Fibroblast of peridontal ligament (primary cell): ENCODE measurements around the gene TMIGD2.
A peak's percentile ranks its signal among the peaks of the same experiment; 100 is the strongest.
"Not testable (repeated sequence)": the region's sequence is repeated elsewhere in the genome, so short reads cannot be mapped to it uniquely, and the experiment has no call there.

Experiments used
- DNase-seq: peaks from one replicate; pipeline ENCODE4 v3.0.0-alpha.2; 2010; ENCODE audit errors: extremely low read depth

TMIGD2 gene, protein sequence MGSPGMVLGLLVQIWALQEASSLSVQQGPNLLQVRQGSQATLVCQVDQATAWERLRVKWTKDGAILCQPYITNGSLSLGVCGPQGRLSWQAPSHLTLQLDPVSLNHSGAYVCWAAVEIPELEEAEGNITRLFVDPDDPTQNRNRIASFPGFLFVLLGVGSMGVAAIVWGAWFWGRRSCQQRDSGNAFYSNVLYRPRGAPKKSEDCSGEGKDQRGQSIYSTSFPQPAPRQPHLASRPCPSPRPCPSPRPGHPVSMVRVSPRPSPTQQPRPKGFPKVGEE

DNA sequence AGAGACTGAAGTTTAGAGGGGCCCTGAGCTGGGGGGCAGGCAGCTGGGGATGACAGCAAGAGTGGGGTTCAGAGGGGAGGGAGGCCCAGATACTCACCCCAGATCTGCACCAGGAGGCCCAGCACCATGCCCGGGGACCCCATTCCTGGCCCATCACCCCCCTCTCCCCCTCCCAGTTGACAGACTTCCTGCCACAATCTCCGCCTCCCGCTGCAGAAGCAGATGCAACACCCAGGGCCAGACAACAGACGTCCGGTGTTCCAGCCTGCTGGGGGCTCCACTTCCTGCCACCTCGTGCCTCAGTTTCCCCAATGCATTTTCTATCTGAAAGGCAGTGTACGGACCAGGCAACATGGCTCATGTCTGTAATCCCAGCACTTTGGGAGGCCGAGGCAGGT is at the start of gene TMIGD2:
TMIGD2 (minus strand) TSS at position 147 of the 398 bp plus-strand sequence; CDS start at position 143, 4 bp downstream.
- DNase-seq, result no peak

DNA sequence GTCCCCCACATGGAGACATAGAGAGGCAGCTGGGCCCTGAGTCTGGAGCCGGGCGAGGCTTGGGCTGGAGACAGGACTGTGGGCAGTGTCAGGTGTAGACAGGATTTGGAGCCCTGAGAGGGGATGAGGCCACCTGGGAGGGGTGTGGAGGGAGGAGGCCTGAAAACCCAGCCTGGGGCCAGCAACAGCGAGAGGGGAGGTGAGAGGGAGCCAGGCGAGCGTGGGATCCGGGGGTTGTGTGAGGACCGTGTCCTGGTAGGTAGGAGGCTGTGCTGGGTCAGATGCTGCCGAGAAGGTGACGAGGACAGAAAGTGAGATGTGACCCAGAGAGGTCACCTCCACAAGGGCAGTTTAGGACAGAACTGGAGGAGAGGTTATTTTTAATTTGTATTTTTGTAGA is 48.5 kb upstream of the TMIGD2 start:
- DNase-seq, result no peak

DNA sequence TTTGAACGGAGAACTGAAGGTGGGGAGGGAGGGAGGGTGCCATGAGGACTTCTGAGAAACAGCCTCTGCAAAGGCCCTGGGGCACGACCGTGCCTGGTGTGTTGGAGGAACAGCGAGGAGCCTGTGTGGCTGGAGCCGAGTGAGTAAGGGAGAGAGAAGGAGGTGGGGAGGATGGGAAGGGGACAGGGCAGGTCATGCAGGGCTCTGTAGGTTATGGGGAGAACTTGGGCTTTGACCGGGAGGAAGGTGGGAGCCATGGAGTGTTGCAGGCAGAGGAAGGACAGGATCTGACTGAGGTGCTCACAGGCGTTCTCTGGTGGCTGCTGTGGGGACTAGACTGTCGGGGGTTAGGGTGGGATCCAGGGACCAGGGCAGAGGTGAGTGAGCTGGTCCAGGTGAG is 47.9 kb upstream of the TMIGD2 start:
- no peak for DNase-seq

DNA sequence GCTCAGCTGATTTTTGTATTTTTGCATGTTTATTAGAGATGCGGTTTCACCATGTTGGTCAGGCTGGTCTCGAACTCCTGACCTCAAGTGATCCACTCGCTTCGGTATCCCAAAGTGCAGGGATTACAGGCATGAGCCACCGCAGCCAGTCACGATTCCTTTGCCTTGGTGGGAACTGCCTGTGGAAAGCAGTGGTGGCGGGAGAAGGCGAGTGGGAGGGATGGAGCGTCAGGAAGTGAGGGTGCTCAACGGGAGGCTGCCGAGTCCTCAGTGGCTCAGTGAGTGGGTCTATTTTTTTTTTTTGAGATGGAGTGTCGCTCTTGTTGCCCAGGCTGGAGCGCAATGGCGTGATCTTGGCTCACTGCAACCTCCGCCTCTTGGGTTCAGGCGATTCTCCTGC is 47.0 kb upstream of the TMIGD2 start:
- not testable (repeated sequence) for DNase-seq

DNA sequence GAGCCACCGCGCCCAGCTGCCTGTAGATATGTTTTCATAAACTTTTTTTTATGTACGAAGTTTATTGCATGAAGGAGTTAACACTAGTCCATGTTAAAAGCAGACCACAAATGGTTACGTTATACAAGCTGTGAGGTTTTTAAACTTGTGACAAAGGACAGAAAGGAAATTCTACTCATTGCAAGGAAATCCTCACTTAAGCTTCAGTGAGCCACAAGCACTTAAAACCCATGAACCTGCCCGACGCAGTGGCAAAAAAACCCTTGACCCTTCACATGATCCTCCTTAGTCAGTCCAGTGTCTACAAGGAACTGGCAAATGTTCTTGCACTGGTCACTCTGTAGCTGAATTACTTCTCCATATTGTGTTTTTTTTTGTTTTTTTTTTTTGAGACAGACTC is 45.3 kb upstream of the TMIGD2 start:
- no peak for DNase-seq

DNA sequence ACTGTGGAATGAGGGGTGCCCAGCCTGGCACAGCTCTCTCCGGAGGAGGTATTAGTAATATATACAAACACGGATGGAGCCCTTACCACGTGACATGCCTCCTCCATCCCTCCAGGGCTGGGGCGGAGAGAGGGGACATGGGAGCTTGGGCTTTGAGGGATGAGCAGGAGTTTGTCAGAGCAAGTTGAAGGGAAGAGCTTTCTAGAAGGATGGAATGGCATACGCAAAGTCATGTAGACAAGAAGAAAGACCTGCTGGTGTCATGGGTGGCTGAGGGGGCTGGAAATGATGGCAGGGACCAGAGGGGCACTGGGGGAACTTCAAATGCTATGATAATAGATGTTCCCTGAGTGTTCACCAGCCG is 43.8 kb upstream of the TMIGD2 start:
- no peak for DNase-seq

DNA sequence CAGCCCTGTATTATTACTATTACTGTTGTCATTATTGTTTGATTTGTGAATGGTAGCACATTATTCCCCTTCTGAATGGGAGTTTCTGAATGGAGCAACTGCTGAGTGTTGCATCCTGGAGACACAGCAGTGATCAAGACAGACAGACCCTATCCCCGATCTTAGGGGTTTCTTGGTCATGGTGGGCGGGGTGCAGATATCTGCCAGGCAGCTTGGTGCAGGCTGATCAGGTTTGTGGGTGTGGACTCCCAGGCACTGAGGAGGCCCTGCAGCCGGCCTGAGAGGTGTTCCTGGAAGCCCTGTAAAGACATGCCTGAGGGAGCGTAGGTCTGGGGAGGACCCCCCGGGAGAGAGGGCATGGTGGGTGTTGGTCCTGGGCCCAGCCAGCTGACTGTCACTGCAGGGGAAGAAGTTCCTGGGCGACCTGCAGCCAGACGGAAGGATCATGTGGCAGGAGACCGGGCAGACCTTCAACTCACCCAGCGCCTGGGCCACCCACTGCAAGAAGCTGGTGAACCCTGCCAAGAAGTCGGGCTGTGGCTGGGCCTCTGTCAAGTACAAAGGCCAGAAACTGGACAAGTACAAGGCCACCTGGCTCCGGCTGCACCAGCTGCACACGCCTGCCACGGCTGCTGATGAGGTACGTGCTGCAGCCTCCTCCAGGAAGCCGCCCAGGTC is 43.3 kb upstream of the TMIGD2 start:
- no peak for DNase-seq

DNA sequence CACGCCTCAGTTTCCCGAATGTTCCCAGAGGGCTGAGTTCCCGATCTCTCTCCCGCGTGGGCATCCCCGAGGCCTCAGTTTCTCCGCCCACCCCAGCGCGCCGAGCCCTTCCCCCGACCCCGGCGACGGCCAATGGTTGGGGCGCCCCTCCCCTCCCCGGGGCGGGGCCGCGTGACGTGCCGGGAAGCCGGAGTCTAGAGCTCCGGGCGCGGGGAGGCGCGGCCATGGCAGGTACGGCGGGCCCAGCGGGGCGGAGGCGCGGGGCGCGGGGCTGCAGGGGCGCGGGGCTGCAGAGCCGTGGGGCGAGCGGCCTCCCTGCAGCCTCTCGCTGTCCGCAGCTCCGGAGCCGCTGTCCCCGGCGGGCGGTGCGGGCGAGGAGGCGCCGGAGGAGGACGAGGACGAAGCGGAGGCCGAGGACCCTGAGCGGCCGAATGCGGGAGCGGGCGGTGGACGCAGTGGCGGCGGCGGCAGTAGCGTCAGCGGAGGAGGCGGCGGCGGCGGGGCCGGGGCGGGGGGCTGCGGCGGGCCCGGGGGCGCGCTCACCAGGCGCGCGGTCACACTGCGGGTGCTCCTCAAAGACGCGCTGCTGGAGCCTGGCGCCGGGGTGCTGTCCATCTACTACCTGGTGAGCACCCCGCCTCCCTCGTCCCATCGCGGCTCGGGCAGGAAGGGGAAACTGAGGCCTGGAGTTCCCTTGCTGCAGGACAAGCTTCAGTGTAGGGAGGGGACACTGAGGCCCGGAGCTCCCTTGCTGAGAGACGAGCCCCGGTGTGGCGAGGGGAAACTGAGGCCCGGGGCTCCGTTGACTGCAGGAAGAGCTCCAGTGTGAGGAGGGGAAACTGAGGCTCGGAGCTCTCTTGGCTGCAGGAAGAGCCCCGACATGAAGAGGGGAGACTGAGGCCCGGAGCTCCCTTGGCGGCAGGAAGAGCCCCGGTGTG is 41.5 kb upstream of the TMIGD2 start, which contains the start of gene MPND:
MPND (plus strand) TSS at position 193 of the 938 bp plus-strand sequence; CDS start at position 225, 32 bp downstream.
- DNase-seq, result peak; percentile 60

DNA sequence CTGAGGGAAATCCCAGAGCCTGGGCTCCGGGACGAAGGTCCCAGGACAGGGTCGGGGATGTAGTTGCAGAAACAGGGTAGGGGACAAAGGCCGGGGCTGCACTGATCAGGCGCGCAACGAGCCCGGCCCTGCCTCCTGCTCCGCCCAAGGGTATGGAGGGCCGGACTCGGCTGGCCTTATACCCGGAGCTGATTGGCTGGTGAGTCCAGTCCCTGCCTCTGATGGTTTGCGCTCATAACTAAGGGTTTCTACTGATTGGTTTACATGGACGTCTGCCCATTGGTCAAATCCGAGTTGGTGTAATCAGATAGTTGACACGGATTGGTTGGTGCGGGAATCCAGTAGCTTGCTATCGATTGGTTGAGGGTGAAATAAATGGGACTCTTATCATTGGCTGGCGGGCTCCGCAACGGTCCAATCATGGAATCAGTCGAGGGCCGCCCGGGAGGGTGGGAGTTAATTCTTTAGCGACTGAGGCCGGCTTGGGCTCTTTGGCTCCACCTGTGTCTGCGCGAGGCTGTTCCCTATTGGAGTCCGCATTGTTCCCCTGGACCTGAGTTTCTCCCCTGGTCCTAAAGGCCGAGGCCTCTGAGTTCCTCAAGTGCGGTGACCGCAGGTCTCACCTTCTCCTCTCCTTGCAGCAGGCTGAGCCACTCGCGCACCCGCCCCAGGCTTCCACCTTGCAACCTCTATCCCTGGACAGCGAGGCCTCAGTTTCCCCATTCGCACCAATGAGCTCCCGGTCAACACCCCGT is 40.6 kb upstream of the TMIGD2 start:
- DNase-seq, result peak; percentile 100

DNA sequence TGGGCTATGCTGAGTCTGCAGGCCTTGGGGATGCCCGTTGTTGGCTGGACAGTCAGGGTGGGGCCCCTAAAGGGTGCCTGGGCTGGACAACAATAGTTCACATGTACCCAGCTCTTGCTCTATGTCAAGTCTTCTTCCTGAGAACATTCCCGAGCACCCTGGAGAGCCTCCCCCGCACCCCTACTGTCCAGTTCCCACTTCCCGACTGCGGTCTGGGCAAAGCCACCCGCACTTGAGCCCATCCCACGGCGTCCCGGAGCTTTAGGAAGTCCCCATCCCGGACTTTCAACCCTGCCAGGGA is 40.1 kb upstream of the TMIGD2 start:
- no peak for DNase-seq

DNA sequence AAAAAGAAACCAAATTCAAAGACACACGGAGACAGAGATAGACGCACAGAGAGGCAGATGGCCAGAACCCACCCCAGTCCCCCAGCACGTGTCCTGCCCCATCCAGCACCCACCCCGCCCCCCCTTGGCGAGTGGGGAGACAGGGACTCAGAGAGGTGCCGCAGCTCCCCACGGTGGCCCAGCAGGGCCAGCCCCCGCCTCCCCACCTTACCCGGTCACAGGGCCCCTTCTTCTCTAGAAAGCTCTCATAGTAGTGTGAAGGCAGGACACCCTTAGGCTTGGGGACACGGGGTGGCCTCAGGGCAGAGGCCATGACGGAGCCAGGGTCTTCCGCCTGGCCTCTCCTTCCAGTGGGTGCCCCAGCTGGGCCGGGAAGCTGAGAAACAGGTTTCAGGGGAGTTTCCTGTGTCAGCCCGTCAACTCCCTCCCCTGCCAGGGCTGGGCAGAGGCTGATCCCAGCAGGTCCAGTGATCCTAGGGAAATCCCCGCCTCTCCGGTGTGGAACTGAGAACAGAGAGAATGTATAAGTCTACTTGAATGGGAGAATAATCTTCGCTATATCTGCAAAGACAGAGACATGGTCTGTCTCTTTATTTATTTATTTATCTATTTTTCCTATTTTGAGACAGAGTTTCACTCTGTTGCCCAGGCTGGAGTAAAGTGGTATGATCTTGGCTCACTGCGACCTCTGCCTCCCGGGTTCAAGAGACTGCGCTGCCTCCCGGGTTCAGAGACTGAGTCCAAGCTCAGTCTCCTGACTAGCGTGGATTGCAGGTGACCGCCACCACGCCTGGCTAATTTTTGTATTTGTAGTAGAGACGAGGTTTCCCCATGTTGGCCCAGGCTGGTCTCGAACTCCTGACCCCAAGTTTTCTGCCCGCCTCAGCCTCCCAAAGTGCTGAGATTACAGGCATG is 36.5 kb upstream of the TMIGD2 start, which contains the start of gene STAP2:
STAP2 (minus strand) TSS at position 387 of the 915 bp plus-strand sequence; CDS start at position 313, 74 bp downstream.
- DNase-seq, result peak; percentile 8

DNA sequence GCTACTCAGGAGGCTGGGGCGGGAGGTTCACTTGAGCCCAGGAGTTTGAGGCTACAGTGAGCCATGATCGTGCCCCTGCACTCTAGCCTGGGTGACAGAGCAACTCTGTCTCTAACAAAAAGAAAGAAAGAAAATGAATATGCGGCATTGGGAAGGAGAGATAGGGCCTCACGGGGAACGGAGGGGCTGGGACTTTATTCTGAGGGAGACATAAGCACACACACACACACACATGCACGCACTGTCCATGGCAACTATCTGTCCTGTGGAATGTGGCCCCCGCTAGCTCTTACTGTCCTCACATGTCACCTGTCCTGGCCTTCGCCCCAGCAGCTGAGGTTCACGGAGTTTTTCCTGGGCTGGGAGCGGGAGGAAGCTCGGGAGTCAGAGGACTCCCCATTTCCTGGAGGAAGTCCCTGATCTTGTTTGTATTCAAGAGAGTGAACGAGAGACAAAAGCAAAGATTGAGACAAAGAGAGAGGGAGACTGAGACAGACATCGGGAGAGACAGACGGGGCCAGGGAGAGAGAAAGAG is 35.8 kb upstream of the TMIGD2 start:
- peak; percentile 24 for DNase-seq

DNA sequence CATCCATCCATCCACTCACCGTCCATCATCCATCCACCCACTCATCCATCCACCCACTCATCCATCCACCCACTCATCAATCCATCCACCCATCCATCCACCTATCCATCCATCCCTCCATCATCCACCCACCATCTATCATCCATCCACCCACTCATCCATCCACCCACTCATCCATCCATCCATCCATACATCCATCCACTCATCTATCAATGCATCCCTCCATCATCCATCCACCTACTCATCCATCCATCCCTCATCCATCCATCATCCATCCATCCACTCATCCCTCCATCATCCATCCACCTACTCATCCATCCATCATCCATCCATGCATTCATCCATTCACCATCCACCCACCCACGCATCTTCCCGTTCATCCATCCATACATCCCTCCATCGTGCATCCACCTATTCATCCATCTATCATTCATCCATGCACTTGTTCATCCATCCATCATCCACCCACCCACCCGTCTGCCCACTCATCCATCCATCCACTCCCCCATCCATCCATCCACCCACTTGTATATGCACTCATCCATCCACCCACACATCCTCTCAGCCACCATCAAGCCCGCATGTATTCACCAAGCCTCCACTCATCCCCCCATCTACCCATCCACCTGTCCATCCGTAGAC is 32.9 kb upstream of the TMIGD2 start:
- no peak for DNase-seq

DNA sequence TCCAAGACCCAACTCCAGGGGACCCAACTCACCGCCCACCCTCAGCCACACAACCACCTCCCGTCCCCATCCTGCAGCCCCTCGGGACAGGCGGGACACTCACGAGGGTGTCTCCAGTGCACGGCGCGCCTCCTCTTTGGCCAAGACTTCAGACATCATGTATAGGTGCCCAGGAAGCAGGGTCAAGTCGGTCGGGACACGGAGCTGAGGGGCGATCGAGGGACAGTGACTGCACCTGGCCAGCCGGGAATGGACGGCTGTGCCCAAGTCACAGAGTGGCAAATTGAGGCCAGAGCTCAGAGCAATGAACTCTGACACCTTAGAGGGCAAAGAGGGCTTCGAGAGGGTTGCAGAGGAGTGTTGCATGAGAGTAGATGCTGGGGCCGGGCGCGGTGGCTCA is 27.7 kb upstream of the TMIGD2 start:
- no peak for DNase-seq

DNA sequence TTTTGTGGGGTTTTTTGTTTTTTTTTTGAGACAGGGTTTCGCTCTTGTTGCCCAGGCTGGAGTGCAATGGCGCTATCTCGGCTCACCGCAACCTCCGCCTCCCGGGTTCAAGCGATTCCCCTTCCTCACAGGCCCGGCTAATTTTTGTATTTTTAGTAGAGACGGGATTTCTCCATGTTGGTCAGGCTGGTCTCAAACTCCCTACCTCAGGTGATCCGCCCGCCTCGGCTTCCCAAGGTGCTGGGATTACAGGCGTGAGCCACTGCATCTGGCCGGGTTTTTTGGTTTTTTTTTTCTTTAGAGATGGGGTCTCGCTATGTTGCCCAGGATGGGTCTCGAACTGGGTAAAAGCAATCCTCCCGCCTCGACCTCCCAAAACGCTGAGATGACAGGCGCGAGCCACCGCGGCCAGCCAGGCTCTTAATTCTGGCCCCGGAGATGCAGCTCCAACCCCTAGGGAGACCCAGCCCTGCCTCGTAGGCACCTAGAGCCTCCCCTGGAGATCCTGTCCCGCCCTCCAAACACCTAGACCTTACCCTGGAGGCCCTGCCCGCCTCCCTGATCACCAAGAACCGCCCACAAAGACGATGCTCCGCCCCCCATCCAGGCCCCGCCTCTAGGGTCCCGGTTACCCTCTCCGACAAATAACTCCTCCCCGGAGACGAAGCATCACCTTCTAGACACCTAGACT is 26.9 kb upstream of the TMIGD2 start:
- not testable (repeated sequence) for DNase-seq

DNA sequence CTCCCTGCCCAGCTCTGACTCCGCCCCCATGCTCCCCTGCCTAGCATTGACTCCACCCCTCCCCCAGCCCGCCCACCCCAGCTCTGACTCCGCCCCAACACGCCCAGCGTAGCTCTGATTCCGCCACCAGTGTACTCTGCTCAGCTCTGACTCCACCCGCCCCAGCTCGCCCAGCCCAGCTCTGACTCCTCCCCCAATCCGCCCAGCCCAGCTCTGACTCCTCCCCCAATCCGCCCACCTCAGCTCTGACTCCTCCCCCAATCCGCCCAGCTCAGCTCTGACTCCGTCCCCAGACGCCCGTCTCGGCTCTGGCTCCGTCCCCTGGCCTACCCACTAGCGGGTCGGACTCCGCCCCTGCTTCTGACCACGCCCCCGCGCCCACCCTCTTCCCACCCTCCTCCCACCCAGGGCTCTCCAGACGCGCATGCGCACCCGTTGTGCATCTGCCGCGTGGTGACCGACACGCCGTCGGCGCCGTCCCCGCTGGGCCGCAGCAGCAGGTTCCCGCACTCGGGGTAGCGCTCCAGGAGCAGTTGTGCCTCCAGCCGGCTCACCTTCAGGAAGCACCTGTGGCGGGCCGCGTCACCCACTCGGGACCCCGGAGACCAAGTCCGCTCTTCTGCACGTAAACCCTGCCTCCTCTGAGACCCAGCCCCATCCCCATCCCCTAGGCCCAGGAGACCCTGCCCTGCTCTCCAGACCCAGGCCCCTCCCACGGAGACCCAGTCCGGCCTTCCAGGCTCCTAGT is 26.2 kb upstream of the TMIGD2 start:
- DNase-seq, result peak; percentile 80

DNA sequence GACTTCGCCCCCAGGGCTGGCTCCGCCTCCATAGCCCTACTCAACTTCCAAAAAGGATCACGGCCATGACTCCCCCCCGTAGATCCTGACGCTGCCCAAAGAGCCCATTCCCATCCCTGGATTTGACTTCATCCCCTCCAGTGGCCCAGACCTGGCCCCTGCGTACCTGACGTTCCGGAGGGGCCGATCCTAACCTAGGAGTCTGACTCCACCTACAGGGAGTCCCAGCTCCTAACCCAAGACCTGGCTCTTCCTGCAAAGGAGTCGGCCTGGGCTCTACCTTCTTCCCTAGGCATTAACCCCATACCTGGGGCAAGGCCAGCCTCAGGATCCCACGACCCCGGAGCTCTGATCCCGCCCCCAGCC is 25.7 kb upstream of the TMIGD2 start:
- no peak for DNase-seq

DNA sequence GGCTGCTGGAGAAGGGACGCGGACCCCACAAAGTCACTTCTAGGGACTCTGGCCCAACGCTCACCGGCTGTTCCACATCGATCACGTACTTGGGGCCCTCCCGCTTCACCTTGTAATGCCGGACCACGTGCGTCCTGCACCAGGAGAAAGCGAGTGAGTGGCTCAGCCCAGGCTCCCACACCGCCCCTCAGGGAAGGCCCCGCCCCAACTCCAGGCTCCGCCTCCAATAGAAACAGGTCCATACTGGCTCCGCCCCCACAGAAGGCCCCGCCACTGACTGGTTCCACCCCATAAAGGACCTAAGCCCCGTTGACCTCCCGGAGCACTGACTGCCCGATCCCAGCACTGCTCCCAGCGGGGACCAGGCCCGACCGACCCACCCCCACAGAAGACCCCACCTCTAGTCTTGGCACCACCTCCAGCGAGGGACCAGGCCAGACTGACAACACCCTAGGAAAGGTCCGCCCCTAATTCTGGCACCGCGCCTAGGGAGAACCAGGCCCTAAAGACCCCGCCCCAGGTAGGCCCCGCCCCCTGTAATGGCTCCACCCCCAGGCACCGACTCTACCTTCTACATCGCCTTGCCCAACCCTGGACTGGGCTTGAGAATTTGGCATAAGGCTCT is 25.2 kb upstream of the TMIGD2 start:
- no peak for DNase-seq
